Keratinocyte (primary cell): ENCODE data around the gene YTHDF1.

Source experiments
- CTCF ChIP-seq, 3 experiments: IDR thresholded peaks in 1 of 3; conservative IDR thresholded peaks in 1 of 3; optimal IDR thresholded peaks in 1 of 3; 2 replicates in 2 of 3; 3 replicates in 1 of 3; pipeline versions ENCODE3 to v1.5.1; 2011; ENCODE audit warnings: low read length in 3 of 3, mild to moderate bottlenecking in 3 of 3, moderate library complexity in 2 of 3, control low read depth in 1 of 3, inconsistent platforms in 1 of 3; ENCODE audit not compliant: insufficient read depth in 2 of 3; ENCODE audit errors: extremely low read depth in 1 of 3
- EZH2 ChIP-seq: IDR thresholded peaks from one replicate; pipeline ENCODE4 v1.6.1; 2012; ENCODE audit warnings: inconsistent platforms, mild to moderate bottlenecking, low read length, moderate library complexity

DNA sequence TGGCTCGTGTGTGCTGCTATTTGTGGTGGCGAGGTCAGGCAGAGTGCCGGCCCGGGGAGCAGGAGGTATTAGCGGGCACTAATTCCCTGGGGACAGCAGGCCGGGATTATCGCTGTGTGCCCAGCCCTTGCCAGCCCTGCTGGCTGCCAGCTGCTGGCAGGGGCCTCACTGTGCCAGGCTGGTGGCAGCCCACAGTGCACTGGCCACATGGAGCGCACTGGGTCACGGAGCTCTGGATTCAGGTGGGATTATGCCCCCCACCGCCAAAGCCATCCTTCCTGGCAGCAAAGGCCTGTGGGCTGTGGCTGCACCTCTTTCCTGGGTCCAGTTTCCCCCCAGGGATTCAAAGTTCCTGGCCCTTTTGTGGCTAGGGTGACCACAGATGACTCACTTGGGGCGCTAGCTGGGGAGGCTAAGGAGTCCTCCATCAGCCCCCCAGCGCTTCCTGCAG lies 59.7 kb downstream of the YTHDF1 start:
- TF ChIP-seq CTCF (optimal IDR thresholded peaks at IDR 0.05 in 1 of 3, IDR thresholded peaks at IDR 0.05 in 1 of 3, conservative IDR thresholded peaks at IDR 0.05 in 1 of 3; ENCODE audit: extremely low read depth in 1 of 3, insufficient read depth in 2 of 3, low read length in 3 of 3): no peak
- no peak for TF ChIP-seq EZH2
